GM23338 (cell line): ENCODE results near the gene NT5C. TPM values are rescaled to one million over a fixed set of nuclear protein-coding genes. Genes with fewer than 3 reads are reported as not detected.
"Not testable (repeated sequence)": the region's sequence is repeated elsewhere in the genome, so short reads cannot be mapped to it uniquely, and the experiment has no call there.

Experiments used
- ATAC-seq: fragments of 200-7000 bp; cut with Tn5 transposase; 3 replicates; pipeline ENCODE4 v1.9.1; 2020
- DNase-seq: peaks from one replicate; pipeline ENCODE4 v3.0.0-alpha.2; 2015; ENCODE audit warnings: low spot score
- H2AFZ ChIP-seq: fragments of 200-600 bp; sonication (generic); 2 replicates; pipeline ENCODE4 v1.8.0; 2016; ENCODE audit warnings: antibody characterized with exemption, mild to moderate bottlenecking, moderate library complexity
- H3F3A ChIP-seq: fragments of 200-600 bp; sonication (generic); replicated peaks from 2 replicates; pipeline ENCODE4 v1.8.0; 2017; ENCODE audit warnings: antibody characterized with exemption, mixed run types, low read depth
- H3K27ac ChIP-seq: fragments of 200-600 bp; sonication (generic); 2 replicates; pipeline ENCODE4 v1.6.1; 2016; ENCODE audit warnings: low read depth
- H3K27me3 ChIP-seq: fragments of 200-600 bp; sonication (generic); 2 replicates; pipeline ENCODE4 v1.8.0; 2016; ENCODE audit warnings: mild to moderate bottlenecking, mixed run types, moderate library complexity; ENCODE audit not compliant: insufficient read depth
- H3K36me3 ChIP-seq: fragments of 200-600 bp; sonication (generic); 2 replicates; pipeline ENCODE4 v1.8.0; 2016; ENCODE audit warnings: mild to moderate bottlenecking; ENCODE audit not compliant: insufficient read depth
- H3K4me1 ChIP-seq: fragments of 200-600 bp; sonication (generic); 2 replicates; pipeline ENCODE4 v1.8.0; 2016; ENCODE audit warnings: mild to moderate bottlenecking, moderate library complexity; ENCODE audit not compliant: insufficient read depth
- H3K4me2 ChIP-seq: fragments of 200-600 bp; sonication (generic); 2 replicates; pipeline ENCODE4 v1.7.1; 2017; ENCODE audit warnings: mixed run types
- H3K4me3 ChIP-seq: fragments of 200-600 bp; sonication (generic); 2 replicates; pipeline ENCODE4 v1.6.1; 2016; ENCODE audit warnings: mixed run types
- H3K79me2 ChIP-seq: fragments of 200-600 bp; sonication (generic); replicated peaks from 2 replicates; pipeline ENCODE4 v1.8.0; 2017; ENCODE audit warnings: mild to moderate bottlenecking; ENCODE audit not compliant: insufficient read depth
- H3K9me2 ChIP-seq: fragments of 200-600 bp; sonication (generic); 2 replicates; pipeline ENCODE4 v1.8.0; 2017; ENCODE audit not compliant: insufficient read depth
- H4K20me1 ChIP-seq: fragments of 200-600 bp; sonication (generic); replicated peaks from 2 replicates; pipeline ENCODE4 v1.8.0; 2017; ENCODE audit warnings: mild to moderate bottlenecking; ENCODE audit not compliant: insufficient read depth
- H3K27ac Mint-ChIP-seq: 2 replicates; pipeline ENCODE4 v1.8.0; 2020; ENCODE audit warnings: inconsistent platforms, mild to moderate bottlenecking, moderate library complexity, mixed read lengths
- H3K27me3 Mint-ChIP-seq: 3 replicates; pipeline ENCODE4 v1.8.0; 2022; ENCODE audit warnings: low read depth, mild to moderate bottlenecking, moderate library complexity, mixed read lengths, inconsistent platforms; ENCODE audit not compliant: insufficient read depth, poor library complexity
- H3K36me3 Mint-ChIP-seq: 3 replicates; pipeline ENCODE4 v1.8.0; 2021; ENCODE audit warnings: low read depth, mild to moderate bottlenecking, inconsistent platforms, moderate library complexity, mixed read lengths
- H3K4me1 Mint-ChIP-seq: 3 replicates; pipeline ENCODE4 v1.8.0; 2020; ENCODE audit warnings: mild to moderate bottlenecking, inconsistent platforms, mixed read lengths
- H3K4me3 Mint-ChIP-seq: 3 replicates; pipeline ENCODE4 v1.8.0; 2021; ENCODE audit warnings: moderate library complexity, mild to moderate bottlenecking, inconsistent platforms, mixed read lengths
- H3K9me3 Mint-ChIP-seq: 3 replicates; pipeline ENCODE4 v1.8.0; 2020; ENCODE audit warnings: moderate library complexity, mild to moderate bottlenecking, inconsistent platforms, mixed read lengths
- EZH2phosphoT487 ChIP-seq: fragments of 200-600 bp; sonication (generic); IDR thresholded peaks from one replicate; pipeline ENCODE4 v1.8.1; 2018; ENCODE audit warnings: antibody characterized with exemption; ENCODE audit not compliant: unreplicated experiment
- JUNB ChIP-seq: IDR thresholded peaks from one replicate; pipeline ENCODE4 v1.6.1; 2016; ENCODE audit warnings: antibody characterized with exemption; ENCODE audit not compliant: unreplicated experiment
- NANOG ChIP-seq: IDR thresholded peaks from 2 replicates; pipeline ENCODE4 v1.6.1; 2016; ENCODE audit warnings: antibody characterized with exemption, borderline replicate concordance
- STAT1 ChIP-seq: IDR thresholded peaks from one replicate; pipeline ENCODE4 v1.6.1; 2016; ENCODE audit warnings: antibody characterized with exemption; ENCODE audit not compliant: unreplicated experiment
- ZNF331 ChIP-seq: fragments of 250-450 bp; sonication (Bioruptor Pico); IDR thresholded peaks from 2 replicates; pipeline ENCODE4 v1.5.0; 2020; ENCODE audit warnings: low read depth, mild to moderate bottlenecking, moderate library complexity
- polyA plus RNA-seq: library from polyadenylated mRNA; unstranded; fragments of >200 nt; fragmentation: Nextera tagmentation; extraction: Ambion mirVana; gene quantifications from 2 replicates; pipeline ENCODE4 v1.2.1, GENCODE V29; 2016
- total RNA-seq: library from RNA; depleted of rRNA; stranded (reverse); fragments of >200 nt; shearing (Covaris generic); gene quantifications from 2 replicates; pipeline ENCODE4 v1.2.3, GENCODE V29; 2014
- TF ChIP-seq, protein P1 (sequence below), 2 experiments: fragments of 200-600 bp in 1 of 2; sonication (generic) in 1 of 2; conservative IDR thresholded peaks; 2 replicates each; pipeline versions ENCODE4 v1.5.1 to v1.6.1; 2016 to 2017; ENCODE audit warnings: antibody characterized with exemption in 2 of 2, low read depth in 2 of 2, mild to moderate bottlenecking in 2 of 2, moderate library complexity in 1 of 2
- TF ChIP-seq, protein P2 (sequence below): IDR thresholded peaks from one replicate; pipeline ENCODE4 v1.6.1; 2018; ENCODE audit warnings: antibody characterized with exemption; ENCODE audit not compliant: unreplicated experiment

NT5C gene
- total and polyA plus RNA-seq, 2 experiments from 2014 or later = 91.7 to 120 TPM

DNA sequence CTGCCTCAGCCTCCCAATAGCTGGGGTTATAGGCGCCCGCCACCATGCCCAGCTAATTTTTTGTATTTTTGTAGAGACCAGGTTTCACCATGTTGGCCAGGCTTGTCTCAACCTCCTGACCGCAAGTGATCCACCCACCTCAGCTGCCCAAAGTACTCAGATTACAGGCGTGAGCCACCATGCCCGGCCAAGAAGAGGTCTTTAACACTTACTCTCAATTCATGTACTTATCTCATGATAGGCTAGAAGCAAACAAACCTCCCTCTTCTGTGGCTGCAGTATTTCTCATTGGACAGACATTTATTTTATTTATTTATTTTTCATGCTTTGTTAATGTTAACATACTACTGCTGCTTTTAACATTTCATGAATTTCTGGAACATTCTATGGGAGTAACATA, 7.0 kb upstream of the NT5C start:
- Histone ChIP-seq H3K4me2 (no peak overlapping the region), H4K20me1 (peaks cover 61% of the 10 kb centered on the region), H3K9me2 (no peaks in the 10 kb centered on the region), H3K27me3 (0 out of 2 replicates have a peak, but pooled peaks cover 3% of the 10 kb centered on the region), H3K27ac (peak overlapping the region; percentile 42), H2AFZ (no peak overlapping the region), H3F3A (peaks cover 82% of the 10 kb centered on the region), H3K79me2 (peaks cover 33% of the 10 kb centered on the region), H3K4me1 (no peaks in the 10 kb centered on the region; the same call in 1 of the 2 replicates), H3K4me3 (no peak overlapping the region), H3K36me3 (peaks cover 60% of the 10 kb centered on the region)
- ATAC-seq = no peak
- H3K27me3 Mint-ChIP-seq = peaks cover 25% of the 10 kb centered on the region
- DNase-seq = no peak
- no peak overlapping the region for H3K27ac Mint-ChIP-seq
- no peaks in the 10 kb centered on the region; the same call in 2 of the 3 replicates for H3K4me1 Mint-ChIP-seq
- no peak overlapping the region for H3K4me3 Mint-ChIP-seq
- no peaks in the 10 kb centered on the region for H3K9me3 Mint-ChIP-seq
- H3K36me3 Mint-ChIP-seq = peaks cover 87% of the 10 kb centered on the region
- TF ChIP-seq ZNF331 (CRISPR knock-in tag) (no peak), JUNB (no peak), EZH2phosphoT487 (no peak), NANOG (no peak)
- TF ChIP-seq, protein P1, sequence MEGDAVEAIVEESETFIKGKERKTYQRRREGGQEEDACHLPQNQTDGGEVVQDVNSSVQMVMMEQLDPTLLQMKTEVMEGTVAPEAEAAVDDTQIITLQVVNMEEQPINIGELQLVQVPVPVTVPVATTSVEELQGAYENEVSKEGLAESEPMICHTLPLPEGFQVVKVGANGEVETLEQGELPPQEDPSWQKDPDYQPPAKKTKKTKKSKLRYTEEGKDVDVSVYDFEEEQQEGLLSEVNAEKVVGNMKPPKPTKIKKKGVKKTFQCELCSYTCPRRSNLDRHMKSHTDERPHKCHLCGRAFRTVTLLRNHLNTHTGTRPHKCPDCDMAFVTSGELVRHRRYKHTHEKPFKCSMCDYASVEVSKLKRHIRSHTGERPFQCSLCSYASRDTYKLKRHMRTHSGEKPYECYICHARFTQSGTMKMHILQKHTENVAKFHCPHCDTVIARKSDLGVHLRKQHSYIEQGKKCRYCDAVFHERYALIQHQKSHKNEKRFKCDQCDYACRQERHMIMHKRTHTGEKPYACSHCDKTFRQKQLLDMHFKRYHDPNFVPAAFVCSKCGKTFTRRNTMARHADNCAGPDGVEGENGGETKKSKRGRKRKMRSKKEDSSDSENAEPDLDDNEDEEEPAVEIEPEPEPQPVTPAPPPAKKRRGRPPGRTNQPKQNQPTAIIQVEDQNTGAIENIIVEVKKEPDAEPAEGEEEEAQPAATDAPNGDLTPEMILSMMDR (conservative IDR thresholded peaks at IDR 0.05; ENCODE audit: low read depth in 2 of 2) = no peak

DNA sequence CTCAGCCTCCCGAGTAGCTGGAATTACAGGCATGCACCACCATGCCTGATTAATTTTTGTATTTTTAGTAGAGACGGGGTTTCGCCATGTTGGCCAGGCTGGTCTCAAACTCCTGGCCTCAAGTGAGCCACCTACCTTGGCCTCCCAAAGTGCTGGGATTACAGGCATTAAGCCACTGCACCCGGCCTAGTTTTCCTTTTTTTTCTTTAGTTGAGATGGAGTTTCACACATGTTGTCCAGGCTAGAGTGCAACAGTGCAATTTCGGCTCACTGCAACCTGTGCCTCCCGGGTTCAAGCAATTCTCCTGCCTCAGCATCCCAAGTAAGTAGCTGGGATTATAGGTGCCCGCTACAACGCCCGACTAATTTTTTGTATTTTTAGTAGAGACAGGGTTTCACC, 6.2 kb upstream of the NT5C start:
- peaks cover 55% of the 10 kb centered on the region for H3K36me3 ChIP-seq
- not testable (repeated sequence) for H3K27me3 ChIP-seq, H3K4me3 ChIP-seq, H3K4me3 Mint-ChIP-seq, H3K9me3 Mint-ChIP-seq, H3K4me1 Mint-ChIP-seq, DNase-seq, H3K4me1 ChIP-seq, H3K4me2 ChIP-seq, H3K27ac Mint-ChIP-seq, H3K27ac ChIP-seq, H3K9me2 ChIP-seq, H2AFZ ChIP-seq, ATAC-seq
- H3F3A ChIP-seq = peaks cover 84% of the 10 kb centered on the region
- peaks cover 26% of the 10 kb centered on the region for H3K79me2 ChIP-seq
- H4K20me1 ChIP-seq = peaks cover 57% of the 10 kb centered on the region
- H3K27me3 Mint-ChIP-seq = peaks cover 31% of the 10 kb centered on the region
- H3K36me3 Mint-ChIP-seq = peaks cover 80% of the 10 kb centered on the region

DNA sequence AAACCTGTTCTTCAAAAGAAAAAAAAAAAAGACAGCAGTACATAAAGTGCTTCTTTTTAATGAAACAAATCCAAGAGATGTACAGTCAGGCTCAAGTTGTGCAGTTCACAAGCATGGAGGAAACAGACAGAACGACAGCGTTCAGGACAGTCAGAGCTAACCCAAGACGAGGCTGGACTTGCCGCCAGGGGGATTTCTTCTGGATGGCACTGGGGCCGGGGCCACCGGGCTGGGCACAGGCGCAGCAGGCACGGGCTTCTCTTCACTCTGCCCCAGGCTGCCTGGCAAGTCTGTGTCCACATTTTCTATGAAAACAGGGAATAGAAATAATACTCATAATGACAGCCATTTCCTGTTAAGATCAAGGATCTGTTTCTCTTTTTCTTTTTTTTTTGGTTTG, 4.4 kb upstream of the NT5C start:
- peaks cover 3% of the 10 kb centered on the region; the same call in 1 of the 3 replicates for H3K4me1 Mint-ChIP-seq
- H3K36me3 ChIP-seq = peaks cover 40% of the 10 kb centered on the region
- DNase-seq (no peak), ATAC-seq (no peak)
- H2AFZ ChIP-seq = no peak overlapping the region
- H3K79me2 ChIP-seq = peaks cover 15% of the 10 kb centered on the region; the same call in 1 of the 2 replicates
- no peak overlapping the region for H3K4me2 ChIP-seq
- H4K20me1 ChIP-seq = peaks cover 42% of the 10 kb centered on the region
- no peaks in the 10 kb centered on the region for H3K9me2 ChIP-seq
- H3K4me3 Mint-ChIP-seq = no peak overlapping the region; the same call in 2 of the 3 replicates
- H3K4me3 ChIP-seq = no peak overlapping the region
- H3K27ac ChIP-seq = peak overlapping the region; percentile 92
- peaks cover 83% of the 10 kb centered on the region for H3F3A ChIP-seq
- H3K27me3 Mint-ChIP-seq = peaks cover 33% of the 10 kb centered on the region
- peaks cover 6% of the 10 kb centered on the region; the same call in 1 of the 2 replicates for H3K4me1 ChIP-seq
- no peak for TF ChIP-seq STAT1
- TF ChIP-seq, protein P2, sequence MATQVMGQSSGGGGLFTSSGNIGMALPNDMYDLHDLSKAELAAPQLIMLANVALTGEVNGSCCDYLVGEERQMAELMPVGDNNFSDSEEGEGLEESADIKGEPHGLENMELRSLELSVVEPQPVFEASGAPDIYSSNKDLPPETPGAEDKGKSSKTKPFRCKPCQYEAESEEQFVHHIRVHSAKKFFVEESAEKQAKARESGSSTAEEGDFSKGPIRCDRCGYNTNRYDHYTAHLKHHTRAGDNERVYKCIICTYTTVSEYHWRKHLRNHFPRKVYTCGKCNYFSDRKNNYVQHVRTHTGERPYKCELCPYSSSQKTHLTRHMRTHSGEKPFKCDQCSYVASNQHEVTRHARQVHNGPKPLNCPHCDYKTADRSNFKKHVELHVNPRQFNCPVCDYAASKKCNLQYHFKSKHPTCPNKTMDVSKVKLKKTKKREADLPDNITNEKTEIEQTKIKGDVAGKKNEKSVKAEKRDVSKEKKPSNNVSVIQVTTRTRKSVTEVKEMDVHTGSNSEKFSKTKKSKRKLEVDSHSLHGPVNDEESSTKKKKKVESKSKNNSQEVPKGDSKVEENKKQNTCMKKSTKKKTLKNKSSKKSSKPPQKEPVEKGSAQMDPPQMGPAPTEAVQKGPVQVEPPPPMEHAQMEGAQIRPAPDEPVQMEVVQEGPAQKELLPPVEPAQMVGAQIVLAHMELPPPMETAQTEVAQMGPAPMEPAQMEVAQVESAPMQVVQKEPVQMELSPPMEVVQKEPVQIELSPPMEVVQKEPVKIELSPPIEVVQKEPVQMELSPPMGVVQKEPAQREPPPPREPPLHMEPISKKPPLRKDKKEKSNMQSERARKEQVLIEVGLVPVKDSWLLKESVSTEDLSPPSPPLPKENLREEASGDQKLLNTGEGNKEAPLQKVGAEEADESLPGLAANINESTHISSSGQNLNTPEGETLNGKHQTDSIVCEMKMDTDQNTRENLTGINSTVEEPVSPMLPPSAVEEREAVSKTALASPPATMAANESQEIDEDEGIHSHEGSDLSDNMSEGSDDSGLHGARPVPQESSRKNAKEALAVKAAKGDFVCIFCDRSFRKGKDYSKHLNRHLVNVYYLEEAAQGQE = no peak
- TF ChIP-seq, protein P1 (conservative IDR thresholded peaks at IDR 0.05; ENCODE audit: low read depth in 2 of 2) = no peak
- no peaks in the 10 kb centered on the region for H3K9me3 Mint-ChIP-seq
- H3K27me3 ChIP-seq = 0 out of 2 replicates have a peak, but pooled peaks cover 3% of the 10 kb centered on the region
- H3K36me3 Mint-ChIP-seq = peaks cover 62% of the 10 kb centered on the region
- peak overlapping the region; percentile 28; the same call in 1 of the 2 replicates for H3K27ac Mint-ChIP-seq
